Keratinocyte (primary cell): Measurements from ENCODE around the gene ZNF280C.

ENCODE experiments used
- EZH2 ChIP-seq: IDR thresholded peaks from one replicate; pipeline ENCODE4 v1.6.1; 2012; ENCODE audit warnings: inconsistent platforms, mild to moderate bottlenecking, low read length, moderate library complexity
- TF ChIP-seq, protein P1 (sequence below), 3 experiments: IDR thresholded peaks in 1 of 3; conservative IDR thresholded peaks in 1 of 3; optimal IDR thresholded peaks in 1 of 3; 2 replicates in 2 of 3; 3 replicates in 1 of 3; pipeline versions ENCODE3 to v1.5.1; 2011; ENCODE audit warnings: low read length in 3 of 3, mild to moderate bottlenecking in 3 of 3, moderate library complexity in 2 of 3, control low read depth in 1 of 3, inconsistent platforms in 1 of 3; ENCODE audit not compliant: insufficient read depth in 2 of 3; ENCODE audit errors: extremely low read depth in 1 of 3

DNA sequence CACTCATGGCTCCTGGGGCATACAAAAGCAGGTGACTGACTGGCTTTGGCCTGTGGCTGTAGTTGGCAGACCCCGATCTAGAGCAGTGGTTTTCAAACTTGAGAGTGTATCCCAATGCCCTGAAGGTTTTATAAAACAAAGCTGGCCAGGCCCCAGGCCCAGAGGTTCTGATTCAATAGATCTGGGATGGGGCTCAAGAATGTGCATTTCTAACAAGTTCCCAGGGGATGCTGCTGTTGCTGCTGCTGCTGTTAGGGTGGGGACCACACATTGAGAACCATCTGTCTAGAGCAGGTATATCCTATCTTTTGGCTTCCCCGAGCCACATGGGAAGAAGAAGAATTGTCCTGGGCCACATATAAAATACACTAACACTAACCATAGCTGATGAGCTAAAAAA, 110.4 kb downstream of the ZNF280C start:
- TF ChIP-seq, protein P1, sequence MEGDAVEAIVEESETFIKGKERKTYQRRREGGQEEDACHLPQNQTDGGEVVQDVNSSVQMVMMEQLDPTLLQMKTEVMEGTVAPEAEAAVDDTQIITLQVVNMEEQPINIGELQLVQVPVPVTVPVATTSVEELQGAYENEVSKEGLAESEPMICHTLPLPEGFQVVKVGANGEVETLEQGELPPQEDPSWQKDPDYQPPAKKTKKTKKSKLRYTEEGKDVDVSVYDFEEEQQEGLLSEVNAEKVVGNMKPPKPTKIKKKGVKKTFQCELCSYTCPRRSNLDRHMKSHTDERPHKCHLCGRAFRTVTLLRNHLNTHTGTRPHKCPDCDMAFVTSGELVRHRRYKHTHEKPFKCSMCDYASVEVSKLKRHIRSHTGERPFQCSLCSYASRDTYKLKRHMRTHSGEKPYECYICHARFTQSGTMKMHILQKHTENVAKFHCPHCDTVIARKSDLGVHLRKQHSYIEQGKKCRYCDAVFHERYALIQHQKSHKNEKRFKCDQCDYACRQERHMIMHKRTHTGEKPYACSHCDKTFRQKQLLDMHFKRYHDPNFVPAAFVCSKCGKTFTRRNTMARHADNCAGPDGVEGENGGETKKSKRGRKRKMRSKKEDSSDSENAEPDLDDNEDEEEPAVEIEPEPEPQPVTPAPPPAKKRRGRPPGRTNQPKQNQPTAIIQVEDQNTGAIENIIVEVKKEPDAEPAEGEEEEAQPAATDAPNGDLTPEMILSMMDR (optimal IDR thresholded peaks at IDR 0.05 in 1 of 3, IDR thresholded peaks at IDR 0.05 in 1 of 3, conservative IDR thresholded peaks at IDR 0.05 in 1 of 3; ENCODE audit: extremely low read depth in 1 of 3, insufficient read depth in 2 of 3, low read length in 3 of 3) = no peak
- TF ChIP-seq EZH2 = no peak
